Measurements from ENCODE around the gene ASPG.

Gene ASPG

GRCh38 chr14:104107101-104107581 lies 21.6 kb downstream of the ASPG start:
- DNase-seq: no peak

- DNase-seq: no peak
These were observed 22.4 kb downstream of the ASPG start for GRCh38 chr14:104107611-104108569.

DNA sequence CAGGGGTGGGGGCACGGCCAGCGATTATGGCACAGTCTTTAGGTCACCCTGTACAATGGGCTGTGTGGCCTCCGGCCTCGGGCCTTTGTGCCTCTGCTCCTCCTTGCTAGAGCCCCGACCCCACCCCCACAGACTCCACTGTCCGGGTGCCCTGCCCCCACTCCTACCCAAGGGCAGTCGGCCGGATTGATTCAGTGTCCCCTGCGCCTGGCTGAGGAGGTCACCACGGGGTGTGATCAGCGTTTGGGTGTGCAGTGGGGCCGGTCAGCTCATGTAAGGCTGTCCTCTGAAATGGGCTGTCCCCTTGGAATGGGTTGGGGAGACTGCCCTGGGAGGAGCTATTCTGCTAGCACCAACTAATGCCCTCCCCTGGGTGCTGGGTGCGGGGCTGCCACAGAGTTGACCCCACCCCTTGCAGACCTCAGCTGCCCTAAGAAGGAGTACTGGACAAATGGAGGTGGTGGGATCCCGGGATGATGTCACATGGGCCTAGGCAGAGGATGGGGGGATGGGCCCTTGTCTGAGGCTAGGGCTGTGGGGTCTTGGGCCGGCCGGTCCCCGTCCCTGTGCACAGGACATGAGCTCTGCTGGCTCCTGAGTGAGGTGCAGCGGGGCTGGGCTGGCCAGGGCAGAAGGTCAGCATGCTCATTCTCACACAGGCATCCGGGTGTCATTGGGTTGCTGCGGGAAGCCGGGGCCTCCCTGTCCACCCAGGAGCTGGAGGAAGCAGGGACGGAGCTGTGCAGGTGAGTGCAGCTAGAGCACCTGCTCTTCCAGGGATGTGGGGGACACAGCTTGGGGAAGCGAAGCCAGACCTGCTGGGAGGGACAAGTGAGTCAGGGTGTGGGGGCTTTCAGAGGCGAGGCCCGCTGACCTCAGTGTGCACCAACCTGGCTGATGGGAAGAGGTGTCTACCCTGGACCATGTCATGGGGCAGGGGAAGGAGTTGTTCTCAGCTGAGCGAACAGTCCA lies 23.4 kb downstream of the ASPG start:
- DNase-seq: no peak

- no peak for DNase-seq
These were observed 24.3 kb downstream of the ASPG start for GRCh38 chr14:104109731-104110361.

DNA sequence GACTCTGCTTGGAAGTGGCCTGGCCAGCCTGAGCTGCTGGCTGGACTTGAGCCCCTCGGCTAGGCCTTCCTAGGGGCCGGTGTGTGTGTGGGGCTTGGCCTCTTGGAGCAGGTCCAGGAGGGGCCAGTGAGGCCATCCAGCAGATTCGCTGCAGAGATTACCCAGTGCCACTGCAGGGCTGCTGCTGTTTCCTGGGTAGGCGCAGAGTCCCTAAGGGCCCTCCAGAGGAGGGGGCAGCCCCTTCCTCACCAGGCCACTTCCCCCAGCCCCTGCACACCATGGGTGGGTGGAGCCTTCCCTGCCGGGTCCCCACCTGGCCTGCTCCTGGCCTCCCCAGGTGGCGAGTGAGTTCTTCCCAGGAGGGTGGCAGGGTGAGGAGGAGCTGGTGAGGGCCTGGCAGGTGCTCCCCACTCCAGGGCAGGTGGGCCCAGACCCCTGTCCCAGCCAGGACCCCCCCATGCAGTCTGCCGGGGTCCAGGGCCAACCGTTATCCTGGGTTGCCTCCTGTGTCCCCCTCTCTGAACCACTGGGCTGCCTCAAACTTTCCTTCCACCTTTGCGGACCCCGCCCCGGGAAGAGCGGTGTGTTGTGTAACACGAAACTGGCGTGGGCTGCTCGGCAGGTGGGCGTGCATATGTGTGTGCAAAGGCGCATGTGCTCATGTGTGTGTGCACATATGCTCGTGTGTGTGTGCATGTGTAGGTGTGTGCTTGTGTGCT lies 25.1 kb downstream of the ASPG start:
- DNase-seq: no peak

GRCh38 chr14:104111301-104112112 lies 26.0 kb downstream of the ASPG start:
- DNase-seq: no peak

DNA sequence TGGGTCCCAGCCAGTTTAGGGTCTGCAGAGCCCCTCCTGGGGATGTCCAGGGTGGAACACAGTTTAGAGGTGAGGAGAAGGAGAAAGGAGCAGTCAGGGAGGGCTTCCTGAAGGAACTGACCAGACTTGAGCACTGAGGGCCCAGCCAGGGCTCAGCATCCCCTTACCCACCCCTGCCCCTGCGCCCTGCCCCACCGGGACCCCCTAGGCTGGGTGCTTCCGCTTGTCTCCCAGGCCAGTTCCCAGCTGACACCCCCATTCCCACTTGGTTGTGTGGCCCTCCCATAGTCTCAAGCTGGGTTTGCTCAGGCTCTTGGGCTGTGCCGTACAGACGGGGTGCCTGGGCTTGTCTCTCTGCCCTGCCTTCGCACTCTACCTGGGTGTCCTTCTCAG lies 26.6 kb downstream of the ASPG start:
- DNase-seq: no peak

- no peak for DNase-seq
These were observed 27.4 kb downstream of the ASPG start for GRCh38 chr14:104112609-104113571.

GRCh38 chr14:104113631-104114420 lies 28.3 kb downstream of the ASPG start:
- DNase-seq: no peak

DNA sequence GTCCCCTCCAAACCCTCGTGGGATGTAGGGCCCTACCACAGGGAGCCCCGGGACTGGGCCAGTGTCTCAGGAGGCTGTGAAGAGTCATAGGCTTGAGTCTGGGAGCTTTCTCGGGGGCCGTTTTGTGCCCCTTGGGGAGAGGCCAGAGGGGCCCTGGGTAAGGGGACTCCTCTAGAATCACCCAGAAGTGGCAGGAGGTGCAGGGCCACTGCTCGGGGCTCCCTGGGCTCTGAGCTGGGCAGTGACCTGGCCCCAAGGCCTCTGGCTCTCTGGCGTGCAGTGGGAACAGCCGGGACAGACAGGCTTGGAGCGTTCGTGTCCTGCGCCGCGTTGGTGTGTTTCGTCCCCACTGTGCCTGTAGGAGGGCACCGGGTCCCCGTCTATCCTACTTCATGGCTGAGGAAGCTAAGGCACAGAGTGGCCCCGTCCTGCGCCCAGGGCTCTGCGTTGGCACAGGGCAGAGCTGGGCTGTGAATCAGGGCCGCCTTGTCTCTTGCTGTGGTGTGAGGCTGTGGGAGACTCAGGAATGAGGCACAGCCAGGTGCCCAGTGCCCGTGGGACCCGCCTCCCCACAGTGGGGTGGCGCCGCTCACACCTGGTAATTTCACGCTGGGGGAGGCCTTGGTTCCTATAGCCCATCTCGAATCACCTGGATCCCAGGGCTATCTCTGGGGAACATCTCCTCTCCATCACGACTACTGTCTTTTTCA lies 29.1 kb downstream of the ASPG start:
- DNase-seq: no peak

DNA sequence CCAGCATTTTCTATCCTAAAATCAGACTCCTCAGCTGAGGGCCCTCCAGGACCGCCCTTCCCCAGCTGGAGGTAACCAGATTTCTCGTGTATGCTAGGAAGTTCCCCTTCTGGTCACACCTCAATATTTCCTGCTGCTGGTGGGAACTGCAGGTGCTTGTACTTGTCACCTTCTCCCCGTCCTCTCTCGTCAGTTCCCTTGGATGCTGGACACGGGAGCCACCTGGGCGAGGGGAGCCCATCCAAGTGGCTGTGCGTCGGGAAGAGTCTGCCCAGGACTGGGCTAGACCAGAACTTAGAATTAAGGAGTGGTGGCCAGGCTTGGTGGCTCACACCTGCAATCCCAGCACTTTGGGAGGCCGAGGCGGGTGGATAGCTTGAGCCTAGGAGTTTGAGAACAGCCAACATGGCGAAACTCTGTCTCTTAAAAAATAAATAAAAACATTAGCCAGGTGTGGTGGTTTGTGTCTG lies 29.7 kb downstream of the ASPG start:
- DNase-seq: no peak

DNA sequence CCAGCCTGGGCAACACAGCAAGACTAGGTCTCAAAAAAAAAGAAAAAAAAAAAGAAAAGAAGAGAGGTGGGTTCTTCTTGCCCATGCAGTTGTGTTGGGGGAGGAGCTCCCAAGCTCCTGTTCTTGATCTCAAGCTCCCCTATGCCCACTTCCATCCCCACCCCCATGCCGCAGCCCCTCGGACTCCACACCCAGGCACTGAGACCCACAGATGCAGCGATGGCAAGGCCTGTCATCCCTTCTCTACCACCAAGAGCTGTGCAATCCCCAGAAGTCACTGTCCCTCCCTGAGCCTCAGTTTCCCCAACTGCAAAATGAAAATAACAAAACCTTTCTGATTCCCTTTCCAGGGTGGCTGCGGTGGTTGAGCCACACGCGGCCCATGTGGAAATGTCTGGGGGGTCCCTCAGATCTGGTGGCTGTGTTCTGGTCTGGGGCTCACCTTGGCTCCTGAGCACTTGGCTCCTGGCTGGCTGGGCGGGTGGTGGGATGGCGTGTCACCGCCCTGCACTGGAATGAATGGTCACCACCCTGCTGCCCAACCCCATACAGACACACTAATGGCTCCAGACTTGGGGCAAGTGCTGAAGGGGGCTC lies 30.3 kb downstream of the ASPG start:
- no peak for DNase-seq

GRCh38 chr14:104116288-104116755 lies 30.8 kb downstream of the ASPG start:
- DNase-seq: no peak

DNA sequence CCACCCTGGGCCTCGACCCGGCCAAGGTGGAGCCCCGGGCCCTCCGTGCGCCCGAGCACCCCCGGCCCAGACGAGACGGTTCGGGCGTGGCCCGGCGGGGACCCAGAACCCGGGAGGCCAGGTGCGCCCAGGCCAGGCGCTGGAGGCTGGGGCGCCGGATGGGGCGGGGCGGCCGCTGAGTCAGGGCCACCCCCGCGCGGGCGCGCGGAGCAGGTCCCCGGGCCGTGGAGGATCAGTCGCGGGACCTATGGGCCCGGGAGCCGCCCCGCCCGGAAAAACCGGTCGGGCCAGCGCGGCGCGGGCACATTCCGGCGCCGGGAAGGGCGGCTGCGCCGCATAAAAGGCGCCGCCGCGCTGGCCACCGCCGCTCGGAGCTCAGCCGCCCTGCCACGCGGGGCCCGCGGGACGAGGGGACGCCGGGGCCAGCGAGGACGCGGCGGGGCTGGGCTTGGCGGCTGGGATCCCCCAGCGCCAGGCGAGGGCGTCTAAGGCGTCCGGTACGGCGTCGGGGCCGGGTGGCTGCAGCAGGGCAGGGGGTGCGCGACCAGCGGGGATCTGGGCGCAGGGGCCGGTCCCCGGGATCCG lies 31.3 kb downstream of the ASPG start:
- no peak for DNase-seq

DNA sequence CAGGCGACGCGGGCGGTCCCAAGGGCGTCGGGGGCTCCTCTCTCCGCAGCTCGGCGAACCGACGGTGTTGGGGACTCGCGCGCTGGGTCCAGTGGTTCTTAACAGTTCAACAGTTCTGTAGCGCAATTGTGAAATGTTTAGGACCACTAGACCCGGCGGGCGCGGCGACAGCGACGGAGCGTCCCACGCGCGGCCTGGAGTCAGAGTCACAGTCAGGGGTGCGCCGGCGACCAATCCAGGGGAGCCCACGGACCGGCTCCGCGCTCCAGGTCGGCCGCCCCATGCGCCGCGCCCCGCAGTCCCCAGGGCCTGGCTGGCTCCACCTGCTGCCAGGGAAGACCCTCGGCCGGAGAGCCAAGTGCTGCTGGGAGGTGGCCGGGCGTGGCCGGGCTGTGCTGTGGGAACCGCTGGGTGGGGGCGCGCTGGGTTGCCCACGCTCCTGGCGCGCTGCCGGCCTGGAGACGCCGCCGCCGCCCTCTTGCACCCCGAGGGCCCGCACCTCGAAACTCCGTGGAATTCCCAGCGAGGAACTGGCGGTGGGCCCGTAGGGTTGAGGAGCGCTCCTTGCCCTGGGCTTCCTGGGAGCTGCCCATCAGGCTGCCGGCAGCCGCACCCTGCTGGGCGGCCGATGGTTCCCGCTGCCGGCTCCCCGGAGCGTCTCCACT lies 32.0 kb downstream of the ASPG start:
- DNase-seq: no peak

DNA sequence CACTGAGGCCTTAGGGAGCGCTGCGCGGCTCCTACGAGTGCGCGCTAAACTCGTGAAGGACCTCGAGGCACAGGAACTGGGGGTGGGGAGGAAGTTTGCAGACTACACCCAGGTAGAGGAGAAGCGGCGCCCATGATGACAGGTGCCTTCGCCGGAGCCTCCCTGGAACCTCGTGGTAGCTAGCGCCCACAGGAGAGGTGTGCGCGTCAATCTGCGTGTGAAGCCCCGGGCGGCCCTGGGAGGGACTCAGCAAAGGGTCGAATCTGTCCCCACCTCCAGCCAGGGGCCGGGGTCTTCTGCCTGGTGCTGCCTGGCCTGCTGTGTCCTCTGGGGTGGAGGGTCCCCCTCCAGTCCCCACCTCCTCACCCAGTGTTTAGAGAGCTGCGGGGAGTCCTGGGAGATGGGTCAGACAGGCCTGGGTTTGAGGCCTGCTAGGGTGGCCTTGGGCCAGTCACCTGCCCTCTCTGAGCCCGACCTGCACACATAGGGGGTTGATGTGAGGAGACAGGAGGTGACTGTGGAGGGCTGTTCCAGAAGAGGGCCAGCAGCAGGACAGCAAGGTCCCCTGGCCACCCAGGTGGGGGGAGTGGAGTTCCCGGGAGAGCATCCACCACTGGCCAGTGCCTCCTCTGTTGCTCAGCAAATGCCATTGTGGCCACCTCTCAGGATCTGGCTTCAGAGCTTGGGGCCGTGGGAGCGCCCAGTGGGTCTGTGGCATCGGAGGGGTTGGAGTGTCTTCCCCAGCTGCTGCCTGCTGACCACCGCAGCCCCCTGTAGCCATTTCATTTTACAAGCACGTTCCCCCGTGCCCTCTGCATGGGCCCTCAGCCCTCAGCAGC lies 32.7 kb downstream of the ASPG start:
- no peak for DNase-seq

Measured in OCI-M1 (cell line).